OCI-LY1 (cell line): ENCODE data around the gene STK11IP.

ENCODE experiments used
- H2AFZ ChIP-seq: fragments of 200-600 bp; sonication (generic), shearing (Covaris generic); 2 replicates; pipeline ENCODE4 v1.6.0; 2014; ENCODE audit warnings: antibody characterized with exemption, mild to moderate bottlenecking, low read length
- H3F3A ChIP-seq: fragments of 200-600 bp; sonication (generic), shearing (Covaris generic); 2 replicates; pipeline ENCODE4 v1.6.0; 2014; ENCODE audit warnings: mild to moderate bottlenecking, antibody characterized with exemption, low read length, moderate library complexity; ENCODE audit not compliant: insufficient read depth
- H3K27ac ChIP-seq: fragments of 200-600 bp; sonication (generic); 2 replicates; pipeline ENCODE4 v1.5.1; 2014; ENCODE audit warnings: low read length, mixed run types, mild to moderate bottlenecking, low read depth; ENCODE audit not compliant: poor library complexity, severe bottlenecking
- H3K27me3 ChIP-seq: fragments of 200-600 bp; sonication (generic); 2 replicates; pipeline ENCODE4 v1.6.0; 2014; ENCODE audit warnings: antibody characterized with exemption, mild to moderate bottlenecking, low read length, moderate library complexity; ENCODE audit not compliant: insufficient read depth
- H3K36me3 ChIP-seq: fragments of 200-600 bp; sonication (generic); 2 replicates; pipeline ENCODE4 v1.6.1; 2014; ENCODE audit warnings: mild to moderate bottlenecking, antibody characterized with exemption, low read length, moderate library complexity, mixed read lengths; ENCODE audit not compliant: insufficient read depth
- H3K4me1 ChIP-seq: fragments of 200-600 bp; sonication (generic); 2 replicates; pipeline ENCODE4 v1.5.1; 2014; ENCODE audit warnings: mild to moderate bottlenecking, low read length, moderate library complexity; ENCODE audit not compliant: insufficient read depth, severe bottlenecking
- H3K4me2 ChIP-seq: fragments of 200-600 bp; sonication (generic), shearing (Covaris generic); 2 replicates; pipeline ENCODE4 v1.6.1; 2014; ENCODE audit warnings: low read length
- H3K4me3 ChIP-seq: fragments of 200-600 bp; sonication (generic); 2 replicates; pipeline ENCODE4 v1.5.1; 2014; ENCODE audit warnings: low read length, low read depth, mild to moderate bottlenecking, mixed read lengths; ENCODE audit not compliant: poor library complexity, severe bottlenecking
- H3K79me2 ChIP-seq: fragments of 200-600 bp; shearing (Covaris generic); 2 replicates; pipeline ENCODE4 v1.6.1; 2016; ENCODE audit warnings: mixed run types, low read length, mixed read lengths; ENCODE audit not compliant: insufficient read depth
- H3K9ac ChIP-seq: fragments of 200-600 bp; sonication (generic), shearing (Covaris generic); 2 replicates; pipeline ENCODE4 v1.6.1; 2014; ENCODE audit warnings: mild to moderate bottlenecking, low read length, mixed read lengths
- H3K9me2 ChIP-seq: fragments of 200-600 bp; sonication (generic), shearing (Covaris generic); 2 replicates; pipeline ENCODE4 v1.6.1; 2014; ENCODE audit warnings: low read depth, mild to moderate bottlenecking, low read length, mixed read lengths
- H3K9me3 ChIP-seq: fragments of 200-600 bp; shearing (Covaris generic); 2 replicates; pipeline ENCODE4 v1.6.1; 2014; ENCODE audit warnings: low read length, mixed read lengths
- H4K20me1 ChIP-seq: fragments of 200-600 bp; sonication (generic), shearing (Covaris generic); 2 replicates; pipeline ENCODE4 v1.6.0; 2016; ENCODE audit warnings: mild to moderate bottlenecking, low read length; ENCODE audit not compliant: insufficient read depth
- EZH2 ChIP-seq: fragments of 200-600 bp; sonication (generic), shearing (Covaris generic); IDR thresholded peaks from 2 replicates; pipeline ENCODE4 v1.8.0; 2017; ENCODE audit warnings: borderline replicate concordance, mixed run types, mild to moderate bottlenecking, antibody characterized with exemption, low read length, moderate library complexity, mixed read lengths
- TF ChIP-seq, protein P1 (sequence below): fragments of 200-600 bp; sonication (generic), shearing (Covaris generic); IDR thresholded peaks from 2 replicates; pipeline ENCODE4 v1.5.1; 2017; ENCODE audit warnings: mild to moderate bottlenecking, antibody characterized with exemption, low read length, moderate library complexity, mixed read lengths

The STK11IP gene

GRCh38 chr2:219638948-219639755 lies 41.5 kb downstream of the STK11IP start:
- Histone ChIP-seq H4K20me1 (no peaks in the 10 kb centered on the region), H3K9ac (no peak overlapping the region), H3K27ac (no peak overlapping the region), H3K27me3 (no peaks in the 10 kb centered on the region), H3K4me3 (no peak overlapping the region), H3K9me2 (no peaks in the 10 kb centered on the region), H3K4me1 (peaks cover 6% of the 10 kb centered on the region), H3K79me2 (no peaks in the 10 kb centered on the region), H3F3A (no peaks in the 10 kb centered on the region), H2AFZ (no peak overlapping the region), H3K9me3 (no peaks in the 10 kb centered on the region), H3K4me2 (no peak overlapping the region), H3K36me3 (no peaks in the 10 kb centered on the region)
- no peak for TF ChIP-seq EZH2
- TF ChIP-seq, protein P1, sequence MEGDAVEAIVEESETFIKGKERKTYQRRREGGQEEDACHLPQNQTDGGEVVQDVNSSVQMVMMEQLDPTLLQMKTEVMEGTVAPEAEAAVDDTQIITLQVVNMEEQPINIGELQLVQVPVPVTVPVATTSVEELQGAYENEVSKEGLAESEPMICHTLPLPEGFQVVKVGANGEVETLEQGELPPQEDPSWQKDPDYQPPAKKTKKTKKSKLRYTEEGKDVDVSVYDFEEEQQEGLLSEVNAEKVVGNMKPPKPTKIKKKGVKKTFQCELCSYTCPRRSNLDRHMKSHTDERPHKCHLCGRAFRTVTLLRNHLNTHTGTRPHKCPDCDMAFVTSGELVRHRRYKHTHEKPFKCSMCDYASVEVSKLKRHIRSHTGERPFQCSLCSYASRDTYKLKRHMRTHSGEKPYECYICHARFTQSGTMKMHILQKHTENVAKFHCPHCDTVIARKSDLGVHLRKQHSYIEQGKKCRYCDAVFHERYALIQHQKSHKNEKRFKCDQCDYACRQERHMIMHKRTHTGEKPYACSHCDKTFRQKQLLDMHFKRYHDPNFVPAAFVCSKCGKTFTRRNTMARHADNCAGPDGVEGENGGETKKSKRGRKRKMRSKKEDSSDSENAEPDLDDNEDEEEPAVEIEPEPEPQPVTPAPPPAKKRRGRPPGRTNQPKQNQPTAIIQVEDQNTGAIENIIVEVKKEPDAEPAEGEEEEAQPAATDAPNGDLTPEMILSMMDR: no peak

DNA sequence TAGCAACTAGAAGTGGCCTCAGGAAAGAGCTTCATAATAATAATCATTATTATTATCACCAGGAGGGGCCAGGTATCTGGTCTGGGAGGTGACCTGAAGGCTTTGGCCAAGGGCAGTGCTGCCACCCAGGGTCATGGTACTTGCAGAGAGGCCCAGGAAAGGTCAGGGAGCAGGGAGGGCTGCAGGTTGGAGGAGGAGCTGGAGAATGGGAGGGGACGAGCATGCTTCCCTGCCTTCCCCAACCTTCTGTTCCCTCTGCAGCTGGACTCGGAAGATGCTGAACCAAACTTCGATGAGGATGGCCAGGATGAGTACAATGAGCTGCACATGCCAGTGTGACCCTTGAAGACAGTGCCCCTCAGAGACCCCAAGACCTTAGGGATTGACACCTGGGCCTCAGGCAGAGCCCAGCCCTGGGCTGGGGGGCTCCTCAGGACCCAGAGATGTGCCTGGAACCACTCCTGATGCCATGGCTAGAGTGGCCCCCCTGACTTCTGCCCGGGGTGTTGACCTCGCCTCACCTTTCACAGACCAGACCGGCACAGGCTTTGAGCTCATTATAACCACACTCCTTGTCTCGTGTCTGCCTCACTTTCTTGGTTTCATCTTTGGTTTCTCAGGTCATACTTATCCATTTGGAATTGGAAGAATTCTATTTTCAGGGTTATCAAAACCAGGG lies 43.9 kb downstream of the STK11IP start:
- H3K27ac ChIP-seq: no peak overlapping the region
- no peaks in the 10 kb centered on the region for H3K9me2 ChIP-seq
- no peaks in the 10 kb centered on the region for H3K36me3 ChIP-seq
- H2AFZ ChIP-seq: no peak overlapping the region
- H3K4me3 ChIP-seq: no peak overlapping the region
- no peaks in the 10 kb centered on the region for H3K9me3 ChIP-seq
- no peaks in the 10 kb centered on the region for H3F3A ChIP-seq
- no peaks in the 10 kb centered on the region for H4K20me1 ChIP-seq
- no peaks in the 10 kb centered on the region for H3K79me2 ChIP-seq
- peaks cover 6% of the 10 kb centered on the region for H3K4me1 ChIP-seq
- no peak overlapping the region for H3K9ac ChIP-seq
- TF ChIP-seq, protein P1: no peak
- no peak for TF ChIP-seq EZH2
- no peaks in the 10 kb centered on the region for H3K27me3 ChIP-seq
- no peak overlapping the region for H3K4me2 ChIP-seq

DNA sequence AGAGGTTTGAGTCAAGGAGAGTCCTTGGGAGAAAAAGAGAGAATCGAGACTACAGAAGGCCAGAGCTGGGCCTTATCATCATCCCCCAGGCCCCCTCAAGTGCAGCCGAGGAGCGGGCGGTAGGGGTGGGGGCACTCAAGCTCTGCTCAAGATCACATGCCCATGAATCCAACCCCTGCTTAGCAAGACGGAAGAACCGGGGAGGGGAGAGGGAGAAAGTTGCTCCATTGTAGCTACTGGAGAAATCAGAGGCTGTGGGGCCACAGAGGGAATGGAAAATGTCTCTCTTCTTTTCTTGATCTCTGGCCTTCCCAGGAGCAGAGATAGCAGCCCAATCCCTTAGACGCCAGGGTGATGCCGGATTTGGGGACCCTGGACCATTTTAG lies 44.4 kb downstream of the STK11IP start:
- H3K4me1 ChIP-seq: peaks cover 6% of the 10 kb centered on the region

More for the DNA sequence above, 44.4 kb downstream of the STK11IP start:
- H3K79me2 ChIP-seq: no peaks in the 10 kb centered on the region
- H3K9me3 ChIP-seq: no peaks in the 10 kb centered on the region
- no peaks in the 10 kb centered on the region for H3K9me2 ChIP-seq
- no peaks in the 10 kb centered on the region for H3K27me3 ChIP-seq
- H4K20me1 ChIP-seq: no peaks in the 10 kb centered on the region
- no peak overlapping the region for H2AFZ ChIP-seq
- H3K36me3 ChIP-seq: no peaks in the 10 kb centered on the region
- H3K4me3 ChIP-seq: no peak overlapping the region
- no peaks in the 10 kb centered on the region for H3F3A ChIP-seq
- TF ChIP-seq EZH2: no peak
- TF ChIP-seq, protein P1: no peak
- no peak overlapping the region for H3K27ac ChIP-seq
- no peak overlapping the region for H3K4me2 ChIP-seq
- H3K9ac ChIP-seq: no peak overlapping the region
